GM19035 (cell line): ENCODE data around the gene APBA2.

ENCODE experiments used
- ATAC-seq: cut with Tn5 transposase; IDR thresholded peaks from one replicate; pipeline ENCODE4 v1.9.1; 2021; ENCODE audit not compliant: unreplicated experiment

Gene APBA2

GRCh38 chr15:29053661-29054131 lies 167.9 kb downstream of the APBA2 start:
- no peak for ATAC-seq

- no peak for ATAC-seq
Observed at GRCh38 chr15:29054171-29055045, 168.6 kb downstream of the APBA2 start.

GRCh38 chr15:29055876-29056275 lies 170.1 kb downstream of the APBA2 start:
- no peak for ATAC-seq

GRCh38 chr15:29056839-29057450 lies 171.2 kb downstream of the APBA2 start:
- ATAC-seq = no peak

GRCh38 chr15:29057856-29058255 lies 172.1 kb downstream of the APBA2 start:
- no peak for ATAC-seq

GRCh38 chr15:29058903-29059539 lies 173.2 kb downstream of the APBA2 start:
- ATAC-seq = no peak

- no peak for ATAC-seq
Observed at GRCh38 chr15:29059871-29060640, 174.3 kb downstream of the APBA2 start.

GRCh38 chr15:29061746-29062145 lies 176.0 kb downstream of the APBA2 start:
- ATAC-seq = no peak

GRCh38 chr15:29062179-29062591 lies 176.4 kb downstream of the APBA2 start:
- ATAC-seq = no peak

GRCh38 chr15:29062626-29063025 lies 176.9 kb downstream of the APBA2 start:
- no peak for ATAC-seq

GRCh38 chr15:29063646-29064045 lies 177.9 kb downstream of the APBA2 start:
- ATAC-seq = no peak

GRCh38 chr15:29064290-29064689 lies 178.5 kb downstream of the APBA2 start:
- ATAC-seq = no peak

- no peak for ATAC-seq
Observed at GRCh38 chr15:29064731-29065130, 179.0 kb downstream of the APBA2 start.

- no peak for ATAC-seq
Observed at GRCh38 chr15:29065571-29065970, 179.8 kb downstream of the APBA2 start.

- no peak for ATAC-seq
Observed at GRCh38 chr15:29066310-29066709, 180.5 kb downstream of the APBA2 start.

GRCh38 chr15:29066838-29067237 lies 181.1 kb downstream of the APBA2 start:
- no peak for ATAC-seq

GRCh38 chr15:29067949-29068348 lies 182.2 kb downstream of the APBA2 start:
- no peak for ATAC-seq

GRCh38 chr15:29070471-29071231 lies 184.9 kb downstream of the APBA2 start:
- ATAC-seq = no peak

- ATAC-seq = no peak
Observed at GRCh38 chr15:29071232-29071881, 185.6 kb downstream of the APBA2 start.

- no peak for ATAC-seq
Observed at GRCh38 chr15:29071882-29072273, 186.1 kb downstream of the APBA2 start.
